RWPE2 (cell line): ENCODE measurements around the gene NCOA7.

Experiments used
- ATAC-seq: fragments of 200-7000 bp; cut with Tn5 transposase; 3 replicates; pipeline ENCODE4 v1.9.1; 2021; ENCODE audit warnings: low read depth
- DNase-seq: peaks from one replicate; pipeline ENCODE4 v3.0.0-alpha.2; 2020; ENCODE audit warnings: low spot score
- H3K27ac ChIP-seq: fragments of 450-650 bp; 2 replicates; pipeline ENCODE4 v1.5.1; 2017; ENCODE audit warnings: mild to moderate bottlenecking; ENCODE audit not compliant: poor library complexity, severe bottlenecking
- H3K27me3 ChIP-seq: fragments of 250-450 bp; sonication (Bioruptor Pico); 2 replicates; pipeline ENCODE4 v1.5.1; 2021; ENCODE audit warnings: mild to moderate bottlenecking, moderate library complexity; ENCODE audit not compliant: insufficient read depth, poor library complexity, severe bottlenecking
- H3K36me3 ChIP-seq: fragments of 250-450 bp; sonication (Bioruptor Pico); 2 replicates; pipeline ENCODE4 v1.5.1; 2020; ENCODE audit warnings: low read depth, mild to moderate bottlenecking, moderate library complexity
- H3K4me1 ChIP-seq: fragments of 250-450 bp; sonication (Bioruptor Pico); 2 replicates; pipeline ENCODE4 v1.5.1; 2021; ENCODE audit warnings: mild to moderate bottlenecking, moderate library complexity; ENCODE audit not compliant: insufficient read depth, poor library complexity, severe bottlenecking
- H3K4me3 ChIP-seq: fragments of 250-450 bp; sonication (Bioruptor Pico); 2 replicates; pipeline ENCODE4 v1.5.1; 2021; ENCODE audit warnings: mild to moderate bottlenecking, moderate library complexity; ENCODE audit not compliant: severe bottlenecking
- H3K9me3 ChIP-seq: fragments of 250-450 bp; sonication (Bioruptor Pico); 2 replicates; pipeline ENCODE4 v1.5.1; 2021; ENCODE audit warnings: mild to moderate bottlenecking, moderate library complexity; ENCODE audit not compliant: severe bottlenecking
- CTCF ChIP-seq: fragments of 450-650 bp; IDR thresholded peaks from one replicate; pipeline ENCODE4 v1.5.1; 2017; ENCODE audit warnings: mild to moderate bottlenecking, moderate library complexity; ENCODE audit not compliant: poor library complexity, severe bottlenecking

NCOA7 gene, protein sequence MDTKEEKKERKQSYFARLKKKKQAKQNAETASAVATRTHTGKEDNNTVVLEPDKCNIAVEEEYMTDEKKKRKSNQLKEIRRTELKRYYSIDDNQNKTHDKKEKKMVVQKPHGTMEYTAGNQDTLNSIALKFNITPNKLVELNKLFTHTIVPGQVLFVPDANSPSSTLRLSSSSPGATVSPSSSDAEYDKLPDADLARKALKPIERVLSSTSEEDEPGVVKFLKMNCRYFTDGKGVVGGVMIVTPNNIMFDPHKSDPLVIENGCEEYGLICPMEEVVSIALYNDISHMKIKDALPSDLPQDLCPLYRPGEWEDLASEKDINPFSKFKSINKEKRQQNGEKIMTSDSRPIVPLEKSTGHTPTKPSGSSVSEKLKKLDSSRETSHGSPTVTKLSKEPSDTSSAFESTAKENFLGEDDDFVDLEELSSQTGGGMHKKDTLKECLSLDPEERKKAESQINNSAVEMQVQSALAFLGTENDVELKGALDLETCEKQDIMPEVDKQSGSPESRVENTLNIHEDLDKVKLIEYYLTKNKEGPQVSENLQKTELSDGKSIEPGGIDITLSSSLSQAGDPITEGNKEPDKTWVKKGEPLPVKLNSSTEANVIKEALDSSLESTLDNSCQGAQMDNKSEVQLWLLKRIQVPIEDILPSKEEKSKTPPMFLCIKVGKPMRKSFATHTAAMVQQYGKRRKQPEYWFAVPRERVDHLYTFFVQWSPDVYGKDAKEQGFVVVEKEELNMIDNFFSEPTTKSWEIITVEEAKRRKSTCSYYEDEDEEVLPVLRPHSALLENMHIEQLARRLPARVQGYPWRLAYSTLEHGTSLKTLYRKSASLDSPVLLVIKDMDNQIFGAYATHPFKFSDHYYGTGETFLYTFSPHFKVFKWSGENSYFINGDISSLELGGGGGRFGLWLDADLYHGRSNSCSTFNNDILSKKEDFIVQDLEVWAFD

DNA sequence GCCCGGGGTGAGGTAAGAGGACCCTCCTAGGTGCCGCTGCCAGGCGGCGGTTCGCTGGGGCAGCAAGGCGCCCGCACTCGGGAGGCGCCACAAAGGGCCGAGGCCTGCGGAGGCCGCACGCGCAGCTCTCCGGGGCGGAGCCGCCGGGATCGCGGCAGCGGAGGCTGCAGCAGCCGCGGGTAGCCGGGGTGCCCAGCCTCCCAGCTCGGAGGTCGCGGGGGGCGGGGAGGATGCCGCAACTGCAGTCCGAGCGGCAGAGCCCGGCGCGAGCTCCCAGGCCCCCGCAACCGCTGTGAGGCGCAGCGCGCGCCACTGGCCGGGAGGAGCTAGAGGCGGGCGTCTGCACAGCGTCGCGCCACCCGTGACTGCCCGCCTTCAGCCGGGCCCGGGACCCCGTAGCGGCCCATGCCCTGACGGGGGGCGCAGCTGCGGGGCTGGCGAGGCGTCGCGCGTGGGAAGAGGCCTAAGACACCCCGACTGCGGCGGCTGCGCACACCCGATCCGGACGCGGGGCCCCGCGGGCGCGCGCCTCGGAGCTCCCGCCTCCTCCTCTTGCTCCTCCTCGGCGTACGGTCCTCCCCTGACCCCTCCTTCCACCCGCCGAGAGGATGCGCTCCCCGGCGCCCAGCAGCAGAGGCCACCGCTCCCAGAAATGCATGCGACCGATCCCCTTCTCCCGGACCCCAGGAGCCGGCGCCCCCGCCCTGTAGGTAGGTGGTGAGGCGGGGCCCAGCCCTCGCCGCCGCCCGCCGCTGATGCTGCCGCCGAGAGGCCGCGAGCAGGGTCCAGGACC is at the start of gene NCOA7:
Gene NCOA7 (plus strand): TSS at position 603 of the 793 bp plus-strand sequence. CDS start 24,395 bp downstream, outside the sequence.
- TF ChIP-seq CTCF: no peak
- Histone ChIP-seq H3K4me3 (peak within 1 kb of the TSS; percentile 87), H3K9me3 (no peaks in the 10 kb centered on the region), H3K27me3 (no peaks in the 10 kb centered on the region), H3K36me3 (peaks cover 6% of the 10 kb centered on the region; the same call in 1 of the 2 replicates), H3K27ac (peak within 1 kb of the TSS; percentile 60), H3K4me1 (peaks cover 35% of the 10 kb centered on the region)
- DNase-seq (peak; percentile 70), ATAC-seq (peak; percentile 79)

GRCh38 chr6:125741336-125741735 is 49.4 kb upstream of the NCOA7 start:
- DNase-seq: no peak
- H3K27me3 ChIP-seq: peaks cover 64% of the 10 kb centered on the region
- H3K9me3 ChIP-seq: no peaks in the 10 kb centered on the region
- ATAC-seq: no peak
- peaks cover 5% of the 10 kb centered on the region for H3K4me1 ChIP-seq
- no peak overlapping the region for H3K4me3 ChIP-seq
- H3K36me3 ChIP-seq: no peaks in the 10 kb centered on the region
- H3K27ac ChIP-seq: no peak overlapping the region
- TF ChIP-seq CTCF: no peak

DNA sequence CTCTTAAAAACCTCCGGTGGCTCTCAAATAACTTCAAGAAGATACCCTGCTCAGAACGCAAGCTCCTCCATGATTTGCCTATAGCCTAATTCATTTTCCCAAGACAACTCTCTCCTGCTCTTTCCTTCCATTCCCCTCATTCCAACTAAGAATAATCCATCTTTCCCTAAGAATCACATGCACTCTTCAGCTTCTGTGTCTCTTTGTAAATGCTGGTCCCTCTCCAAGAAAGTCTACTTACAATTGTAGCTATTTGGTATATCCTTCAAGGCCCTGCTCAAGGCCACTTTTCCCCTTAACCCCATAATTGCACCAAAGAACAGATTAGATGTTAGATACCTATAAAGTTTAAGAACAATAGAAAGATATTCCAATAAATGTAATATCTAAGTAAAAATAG is 48.7 kb upstream of the NCOA7 start:
- DNase-seq (no peak), ATAC-seq (no peak)
- no peak for TF ChIP-seq CTCF
- peaks cover 66% of the 10 kb centered on the region for H3K27me3 ChIP-seq
- H3K4me1 ChIP-seq: peaks cover 5% of the 10 kb centered on the region
- no peak overlapping the region for H3K27ac ChIP-seq
- H3K36me3 ChIP-seq: no peaks in the 10 kb centered on the region
- H3K4me3 ChIP-seq: no peak overlapping the region
- H3K9me3 ChIP-seq: no peaks in the 10 kb centered on the region

GRCh38 chr6:125742464-125743120 is 48.2 kb upstream of the NCOA7 start:
- ATAC-seq: no peak
- H3K36me3 ChIP-seq: no peaks in the 10 kb centered on the region
- DNase-seq: no peak
- peaks cover 67% of the 10 kb centered on the region for H3K27me3 ChIP-seq
- H3K9me3 ChIP-seq: no peaks in the 10 kb centered on the region
- peaks cover 8% of the 10 kb centered on the region for H3K4me1 ChIP-seq
- no peak overlapping the region for H3K4me3 ChIP-seq
- no peak for TF ChIP-seq CTCF
- H3K27ac ChIP-seq: no peak overlapping the region
